ENCODE measurements around the gene ATP8B3.

DNA sequence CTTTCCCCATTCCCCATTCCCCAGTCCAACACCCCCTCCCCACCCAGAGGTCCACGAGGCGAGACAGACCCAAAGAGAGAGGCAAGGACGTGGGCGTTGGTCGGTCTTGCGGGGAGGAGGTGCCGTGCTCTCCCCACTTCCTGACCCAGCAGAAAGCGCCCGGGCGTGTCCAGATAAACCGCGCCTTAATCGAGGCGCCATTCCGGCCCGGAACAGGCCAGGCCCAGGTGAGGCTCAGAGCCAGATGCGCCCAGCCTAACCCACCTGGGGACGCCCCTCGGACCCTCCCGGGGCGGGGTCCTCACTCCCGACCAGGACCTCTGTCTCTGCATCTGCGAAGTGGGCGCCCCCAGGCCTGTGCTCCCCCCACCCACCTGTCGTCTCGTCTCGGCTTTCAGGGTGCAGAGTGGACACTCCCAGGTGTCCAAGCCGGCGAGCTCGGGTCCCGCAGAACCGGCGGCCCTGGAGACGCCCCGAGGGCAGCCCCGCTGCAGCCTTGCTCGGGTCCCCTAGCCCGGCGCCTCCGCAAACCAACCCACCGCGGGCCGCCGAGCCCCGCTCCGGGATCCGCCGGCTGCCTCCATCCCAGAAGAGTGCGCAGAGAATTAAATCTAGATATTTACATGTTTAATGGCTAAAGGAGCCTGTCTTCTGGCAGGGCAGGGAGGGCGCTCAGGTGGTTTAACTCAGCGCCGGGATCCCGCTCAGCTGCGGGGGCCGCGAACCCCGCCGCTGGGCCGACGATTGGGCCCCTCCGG lies 63.8 kb downstream of the ATP8B3 start:
- no peak for TF ChIP-seq CHD4 (IDR thresholded peaks at IDR 0.05; ENCODE audit: borderline replicate concordance)
- TF ChIP-seq POLR2A (IDR thresholded peaks at IDR 0.05; ENCODE audit: low read length), result no peak
- TF ChIP-seq MAFK (IDR thresholded peaks at IDR 0.05; ENCODE audit: partially characterized antibody), result no peak
- TF ChIP-seq TP53 (CRISPR knock-in tag; IDR thresholded peaks at IDR 0.05), result no peak
